Heart left ventricle (tissue), 16 donors: ENCODE data around the gene ZNF620. TPM values are rescaled to one million over a fixed set of nuclear protein-coding genes. Genes with fewer than 3 reads are reported as not detected.
A peak's percentile ranks its signal among the peaks of the same experiment; 100 is the strongest.

ENCODE experiments used
- ATAC-seq, 4 donors: fragments of 200-7000 bp; cut with Tn5 transposase; one replicate each; pipeline ENCODE4 v1.9.1; 2020 to 2022; ENCODE audit warnings: moderate library complexity in 4 of 4, mild to moderate bottlenecking in 3 of 4, moderate number of reproducible peaks in 1 of 4
- DNase-seq, 5 donors: peaks; one replicate each; pipeline ENCODE4 v3.0.0-alpha.2; 2020
- H3K27ac ChIP-seq, 12 donors: fragments of 200-600 bp; sonication (generic) in 4 of 12; one replicate each; pipeline versions ENCODE4 v1.5.0 to v1.8.0; 2016 to 2022; ENCODE audit warnings: mild to moderate bottlenecking in 2 of 12
- H3K27me3 ChIP-seq, 9 donors: fragments of 200-600 bp; sonication (generic) in 2 of 9; one replicate each; pipeline versions ENCODE4 v1.5.1 to v1.8.0; 2016 to 2022; ENCODE audit warnings: mild to moderate bottlenecking in 3 of 9
- H3K36me3 ChIP-seq, 9 donors: fragments of 200-600 bp; sonication (generic) in 2 of 9; one replicate each; pipeline versions ENCODE4 v1.5.0 to v1.8.0; 2018 to 2022; ENCODE audit warnings: mild to moderate bottlenecking in 2 of 9
- H3K4me1 ChIP-seq, 12 donors: fragments of 200-600 bp; sonication (generic) in 4 of 12; one replicate each; pipeline versions ENCODE4 v1.5.0 to v1.8.0; 2016 to 2022; ENCODE audit warnings: mild to moderate bottlenecking in 3 of 12
- H3K4me3 ChIP-seq, 12 donors: fragments of 200-600 bp; sonication (generic) in 4 of 12; one replicate each; pipeline versions ENCODE4 v1.5.0 to v1.8.0; 2017 to 2022; ENCODE audit warnings: mild to moderate bottlenecking in 9 of 12, moderate library complexity in 4 of 12
- H3K9me3 ChIP-seq, 12 donors: fragments of 200-600 bp; sonication (generic) in 4 of 12; one replicate each; pipeline versions ENCODE4 v1.5.0 to v1.8.0; 2016 to 2022; ENCODE audit warnings: mild to moderate bottlenecking in 1 of 12
- CTCF ChIP-seq, 12 donors: fragments of 200-600 bp; sonication (generic) in 4 of 12; IDR thresholded peaks; one replicate each; pipeline versions ENCODE4 v1.5.0 to v1.8.0; 2018 to 2022; ENCODE audit warnings: antibody characterized with exemption in 12 of 12, mild to moderate bottlenecking in 5 of 12
- POLR2A ChIP-seq, 2 donors: fragments of 450-650 bp; IDR thresholded peaks; one replicate each; pipeline ENCODE4 v1.6.1; 2017; ENCODE audit warnings: antibody characterized with exemption in 2 of 2, mild to moderate bottlenecking in 2 of 2, moderate library complexity in 2 of 2
- WGBS, 4 donors: extraction: QIAGEN DNeasy Blood & Tissue Kit in 2 of 4; methylation state at CpG; one replicate each; pipeline versions ENCODE4 v1.1.5 to v1.1.7; 2013 to 2018; 5-methylcytosine and 5-hydroxymethylcytosine counted together
- intact Hi-C, 10 donors: fragments of 100-400 bp; cut with DNase I; formaldehyde crosslinking; loops; one replicate each; pipeline versions ENCODE4 v1.11.1 to v1.14.2; 2022
- polyA plus RNA-seq, 2 donors: library from polyadenylated mRNA; stranded (reverse); fragments of 200-250 nt; gene quantifications; one replicate each; pipeline ENCODE4 v1.2.3, GENCODE V29; 2013
- total RNA-seq, 9 donors: library from RNA; depleted of rRNA in 2 of 9; stranded (reverse); fragments of >200 nt in 2 of 9; fragmentation: NEBNext Ultra II Directional in 3 of 9; extraction: Animal tissue kit (Norgen Biotek cat#: 25700) in 3 of 9; gene quantifications; one replicate each; pipeline versions ENCODE4 v1.1.0 to v1.2.4, GENCODE V29; 2016 to 2023
- donor health status: ischemic (EF 13 %, LVEDD 7.1; RV severe dilation, severe dysfunction).
- donor health status: healthy with polysubstance abuse.
- donor health status: DM: no; HTN: yes; CAD: no.
- donor health status: DM: no; HTN: no; CAD: no.
- donor health status: ischemic (EF 25% LVEDD 6.9; RV normal size, moderate dysfunction).
- donor health status: ischemic (EF 25% LVEDD 5.7; RV mildly dilated, moderate dysfunction).
- donor health status: healthy.
- donor health status: DM: yes; HTN: yes; CAD: no.
- donor health status: ischemic (EF 35%, LVEDD 5.7; RV mildly dilated, moderate dysfunction).
- donor health status: nonischemic (EF 11% LVEDD 7.7; RV severe dilation, severe dysfunction).
- donor health status: DM: yes; HTN: yes; CAD: no.
- donor health status: PGD.
- donor health status: ischemic (EF 29% LVEDD 5.4; RV normal size, mild dysfunction).
- donor health status: nonischemic (EF 23%, LVEDD 6.1; RV moderate dilation, normal function).

The ZNF620 gene
- total and polyA plus RNA-seq, 11 donors, result 1.1 to 4.4 (median 2.5) TPM

- H3K4me3 ChIP-seq, result peak overlapping the region in 5 of 12 donors; percentile 71 to 92 (median 87)
- intact Hi-C loops, result loop anchor here in 8 of 10 donors (1.0 to 10.0 kb wide), 8 partner anchors 17 to 199 kb away; partner anchors contain the start of genes RPL14 (in 5 of the 8) and ZNF620 (in 1 of the 8)
- DNase-seq (peak in 1 of 5 donors; percentile 38), ATAC-seq (peak in 2 of 4 donors; percentile 42 to 60)
- peak overlapping the region in 10 of 12 donors; percentile 79 to 94 (median 88) for H3K27ac ChIP-seq
- TF ChIP-seq CTCF (IDR thresholded peaks at IDR 0.05) (no peak), POLR2A (IDR thresholded peaks at IDR 0.05) (no peak)
- H3K4me1 ChIP-seq, result peaks cover 0 to 19% (median 13%) of the 10 kb centered on the region in 12 donors
- H3K36me3 ChIP-seq, result peaks cover 0 to 28% (median 21%) of the 10 kb centered on the region in 9 donors
- no peaks in the 10 kb centered on the region for H3K27me3 ChIP-seq
- 34 to 52% (median 44%) methylated on average over 2 of the region's 2 CpGs for WGBS, 4 donors
- peaks cover 0 to 3% (median 0%) of the 10 kb centered on the region in 12 donors for H3K9me3 ChIP-seq
These were observed 17.9 kb downstream of the ZNF620 start for GRCh38 chr3:40523781-40524180.

DNA sequence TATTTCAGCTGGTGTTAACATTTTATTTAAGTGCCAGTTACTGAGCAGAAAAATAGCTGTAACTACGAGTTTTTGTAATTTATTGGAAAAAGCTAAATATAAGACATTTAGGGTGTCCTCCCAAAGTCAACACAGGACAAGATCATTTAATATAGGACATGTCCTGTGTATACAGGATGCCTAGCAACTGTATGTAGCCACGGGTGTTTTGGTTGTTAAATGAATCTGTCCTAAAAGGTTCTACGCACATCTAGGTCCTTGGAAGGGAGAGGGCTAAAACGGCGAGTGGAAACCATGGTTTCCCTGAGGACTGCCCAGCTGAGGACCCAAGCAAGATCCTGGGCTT lies 18.4 kb downstream of the ZNF620 start:
- WGBS, 4 donors, result 33 to 37% (median 36%) methylated on average over 5 of the region's 5 CpGs
- peak in 1 of 4 donors; percentile 22 for ATAC-seq
- Histone ChIP-seq H3K27ac (peak overlapping the region; percentile 70 to 94 (median 86)), H3K4me1 (peaks cover 0 to 19% (median 13%) of the 10 kb centered on the region in 12 donors), H3K9me3 (no peaks in the 10 kb centered on the region), H3K4me3 (peak overlapping the region; percentile 54 to 95 (median 84)), H3K27me3 (no peaks in the 10 kb centered on the region), H3K36me3 (peaks cover 0 to 32% (median 25%) of the 10 kb centered on the region in 9 donors)
- TF ChIP-seq POLR2A (IDR thresholded peaks at IDR 0.05) (no peak), CTCF (IDR thresholded peaks at IDR 0.05) (no peak)
- DNase-seq, result no peak
- intact Hi-C loops, result loop anchor here in 8 of 10 donors (1.0 to 10.0 kb wide), 8 partner anchors 18 to 199 kb away; partner anchors contain the start of genes RPL14 (in 5 of the 8) and ZNF620 (in 1 of the 8)

DNA sequence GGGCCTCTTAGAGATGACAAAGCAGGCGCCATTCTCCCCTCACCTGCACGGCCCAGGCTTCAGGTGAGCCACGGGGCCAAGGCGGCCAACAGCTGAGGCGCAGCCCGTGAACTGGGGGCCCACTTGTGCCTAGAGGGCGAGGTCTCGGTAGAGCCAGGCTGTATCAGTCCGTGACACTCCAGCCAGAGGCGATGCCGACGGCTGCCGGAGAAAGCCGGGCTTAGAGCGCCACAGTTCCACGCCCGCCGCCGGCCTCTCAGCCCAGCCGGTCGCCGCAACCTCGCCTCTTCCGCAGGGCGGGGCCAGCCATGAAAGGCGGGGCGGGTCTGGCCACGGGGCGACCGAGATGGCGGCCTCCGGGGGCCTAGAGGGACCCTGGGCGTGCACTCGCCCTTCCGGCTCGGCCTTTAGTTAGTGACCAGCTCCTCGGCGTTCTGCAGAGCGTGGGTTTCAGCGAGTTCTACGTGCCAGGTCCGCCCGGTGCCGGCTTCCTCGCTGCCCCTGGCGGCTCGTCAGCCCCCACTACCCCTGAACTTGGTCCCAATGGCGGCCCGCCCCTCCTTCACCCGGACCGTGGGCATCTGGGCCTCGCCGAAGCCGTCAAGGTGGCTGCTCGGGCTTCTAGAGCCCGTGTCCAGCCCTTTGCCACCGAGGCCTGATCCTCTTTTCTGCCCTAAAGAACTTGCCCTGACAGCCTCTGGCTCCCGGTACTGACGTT lies 18.9 kb downstream of the ZNF620 start, which contains the start of gene ZNF621:
TSS of gene ZNF621 (plus strand) at position 393 of the 718 bp plus-strand sequence. CDS start 881 bp downstream, outside the sequence.
- Histone ChIP-seq H3K27ac (peak within 1 kb of the TSS; percentile 70 to 94 (median 86)), H3K4me3 (peak within 1 kb of the TSS; percentile 54 to 95 (median 84)), H3K36me3 (peaks cover 0 to 37% (median 31%) of the 10 kb centered on the region in 9 donors), H3K9me3 (no peaks in the 10 kb centered on the region), H3K27me3 (no peaks in the 10 kb centered on the region), H3K4me1 (peaks cover 0 to 19% (median 13%) of the 10 kb centered on the region in 12 donors)
- intact Hi-C loops, result loop anchor here (1.0 to 10.0 kb wide), 8 partner anchors 18 to 200 kb away; partner anchors contain the start of genes RPL14 (in 6 of the 10) and ZNF620 (in 1 of the 10)
- peak; percentile 93 to 96 (median 94) for DNase-seq
- peak; percentile 96 to 100 (median 100) for ATAC-seq
- TF ChIP-seq CTCF (IDR thresholded peaks at IDR 0.05), result peak in 1 of 12 donors; percentile 15
- peak in 1 of 2 donors; percentile 87 for TF ChIP-seq POLR2A (IDR thresholded peaks at IDR 0.05)
- 0 to 1% (median 1%) methylated on average over 42 to 59 of the region's 59 CpGs for WGBS, 4 donors

DNA sequence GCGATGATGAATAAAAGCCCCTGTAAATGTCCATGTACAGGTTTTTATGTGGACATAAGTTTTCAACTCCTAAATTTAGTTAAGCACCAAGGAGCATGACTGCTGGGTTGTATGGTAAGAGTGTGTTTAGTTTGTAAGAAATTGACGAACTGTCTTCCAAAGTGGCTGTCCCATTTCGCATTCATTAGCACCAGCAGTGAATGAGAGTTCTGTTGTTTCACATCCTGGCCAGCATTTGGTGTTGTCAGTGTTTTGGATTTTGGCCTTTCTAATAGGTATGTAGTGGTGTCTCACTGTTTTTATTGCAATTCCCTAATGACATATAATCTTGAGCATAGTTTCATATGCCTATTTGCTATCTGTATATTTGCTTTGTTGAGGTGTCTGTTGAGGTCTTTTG lies 22.6 kb downstream of the ZNF620 start:
- no peak overlapping the region for H3K4me3 ChIP-seq
- intact Hi-C loops, result loop anchor here in 6 of 10 donors (5.0 to 10.0 kb wide), 5 partner anchors 71 to 204 kb away; partner anchors contain the start of gene RPL14 (in 2 of the 6)
- peaks cover 0 to 32% (median 12%) of the 10 kb centered on the region in 12 donors for H3K9me3 ChIP-seq
- DNase-seq (no peak), ATAC-seq (no peak)
- WGBS, 4 donors, result 94 to 97% (median 95%) methylated on average over 3 of the region's 3 CpGs
- no peaks in the 10 kb centered on the region for H3K27me3 ChIP-seq
- peaks cover 0 to 74% (median 68%) of the 10 kb centered on the region in 9 donors for H3K36me3 ChIP-seq
- no peak overlapping the region for H3K27ac ChIP-seq
- peaks cover 0 to 19% (median 13%) of the 10 kb centered on the region in 12 donors for H3K4me1 ChIP-seq
- TF ChIP-seq POLR2A (IDR thresholded peaks at IDR 0.05), result no peak
- TF ChIP-seq CTCF (IDR thresholded peaks at IDR 0.05), result no peak
